Measurements from ENCODE around the gene FHL1. TPM values are rescaled to one million over a fixed set of nuclear protein-coding genes. Genes with fewer than 3 reads are reported as not detected.

The FHL1 gene
- total RNA-seq, 1 experiment from 2014 or later = 20.0 TPM

- no peak for TF ChIP-seq YY1 (IDR thresholded peaks at IDR 0.05; ENCODE audit: extremely low read depth, insufficient replicate concordance, low read depth, low read length)
- no peak for TF ChIP-seq EGR1 (IDR thresholded peaks at IDR 0.05; ENCODE audit: low read depth)
These were observed 51.4 kb downstream of the FHL1 start (continued) for GRCh38 chrX:136198678-136199243.

GRCh38 chrX:136199365-136199764 is 52.0 kb downstream of the FHL1 start:
- no peaks in the 10 kb centered on the region for H3K9me2 ChIP-seq (ENCODE audit: insufficient read depth)
- intact Hi-C loops (cut with micrococcal nuclease) = no loop called here
- ChIA-PET POLR2A (no interaction called here), CTCF (interaction anchor here (1.1 kb wide), 1 partner anchor 171 kb away, joined by 11 read pairs; no protein-coding TSS in a partner anchor), RAD21 (ENCODE audit: low non-redundant PET in 1 of 2, low total read pairs in 2 of 2, uncharacterized antibody in 2 of 2, unreplicated experiment in 2 of 2) (interaction anchor here in 1 of 2 experiments (1.1 kb wide), 1 partner anchor 171 kb away, joined by 5 read pairs; no protein-coding TSS in a partner anchor)
- no peak for TF ChIP-seq YY1 (IDR thresholded peaks at IDR 0.05; ENCODE audit: extremely low read depth, insufficient replicate concordance, low read depth, low read length)
- TF ChIP-seq REST (IDR thresholded peaks at IDR 0.05; ENCODE audit: low read depth) = no peak
- no peak for TF ChIP-seq EZH2 (IDR thresholded peaks at IDR 0.05)
- no peak for TF ChIP-seq POLR2A (IDR thresholded peaks at IDR 0.05; ENCODE audit: borderline replicate concordance, extremely low read depth, insufficient read depth, insufficient read length)
- TF ChIP-seq SIN3A (IDR thresholded peaks at IDR 0.05; ENCODE audit: low read depth) = no peak
- no peak for TF ChIP-seq FOSL1 (IDR thresholded peaks at IDR 0.05; ENCODE audit: low read depth)
- TF ChIP-seq, protein P1, sequence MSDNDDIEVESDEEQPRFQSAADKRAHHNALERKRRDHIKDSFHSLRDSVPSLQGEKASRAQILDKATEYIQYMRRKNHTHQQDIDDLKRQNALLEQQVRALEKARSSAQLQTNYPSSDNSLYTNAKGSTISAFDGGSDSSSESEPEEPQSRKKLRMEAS (IDR thresholded peaks at IDR 0.05) = no peak
- no peak for TF ChIP-seq JUND (IDR thresholded peaks at IDR 0.05)
- no peak overlapping the region for H3K4me3 ChIP-seq (replicated peaks in 1 of 2; ENCODE audit: low read depth in 1 of 2, low read length in 2 of 2)
- no peaks in the 10 kb centered on the region for H4K20me1 ChIP-seq (ENCODE audit: insufficient read depth)
- H3K4me1 ChIP-seq (ENCODE audit: control insufficient read depth in 1 of 2, insufficient read depth in 2 of 2, low read length in 2 of 2) = no peaks in the 10 kb centered on the region
- no peak overlapping the region for H3K4me2 ChIP-seq (ENCODE audit: low read length)
- no peak overlapping the region for H3K27ac ChIP-seq (ENCODE audit: low read depth, low read length)
- DNase-seq (ENCODE audit: low read depth, low spot score) (no peak), ATAC-seq (no peak)
- H3K79me2 ChIP-seq (ENCODE audit: insufficient read depth, low read length) = no peaks in the 10 kb centered on the region
- no peaks in the 10 kb centered on the region for H3K9me3 ChIP-seq (ENCODE audit: control insufficient read depth in 1 of 2, insufficient read depth in 1 of 2, low read depth in 1 of 2, low read length in 2 of 2)
- no peaks in the 10 kb centered on the region for H3K36me3 ChIP-seq (ENCODE audit: control insufficient read depth in 1 of 2, insufficient read depth in 2 of 2, low read length in 2 of 2)
- no peak overlapping the region for H2AFZ ChIP-seq (ENCODE audit: low read depth, low read length, poor library complexity, severe bottlenecking)
- BruUV-seq (replicated peaks) = no TSS peak
- H3K9ac ChIP-seq (ENCODE audit: low read length) = no peak overlapping the region
- no peaks in the 10 kb centered on the region for H3K27me3 ChIP-seq (ENCODE audit: insufficient read depth, low read length)
